ENCODE measurements around the gene C5orf15. TPM values are rescaled to one million over a fixed set of nuclear protein-coding genes. Genes with fewer than 3 reads are reported as not detected.

C5orf15 gene
- total and polyA plus RNA-seq, 8 donors = 6.4 to 35.4 (median 10.7) TPM

DNA sequence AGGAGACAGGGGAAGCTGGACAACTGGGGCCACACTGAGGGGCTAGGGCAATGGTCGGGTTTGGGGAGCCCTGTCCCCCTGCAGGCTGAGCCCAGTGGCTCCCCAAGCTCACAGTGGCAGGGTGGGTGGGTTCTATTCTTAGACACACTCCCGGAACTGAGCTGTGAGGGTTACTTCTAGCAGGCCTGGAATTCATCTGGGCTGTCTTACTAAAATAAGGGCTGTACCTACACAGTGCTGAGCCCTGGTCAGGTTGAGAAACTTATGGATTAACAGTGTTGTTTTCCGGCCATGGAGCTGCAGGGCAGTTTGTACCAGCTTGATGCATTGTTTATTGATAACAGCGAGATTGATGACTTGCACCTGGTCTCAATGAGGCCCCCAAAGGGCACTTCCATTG lies 58.8 kb downstream of the C5orf15 start:
- Histone ChIP-seq H3K9me3 (no peaks in the 10 kb centered on the region), H3K4me3 (no peak overlapping the region), H3K27ac (no peak overlapping the region), H3K4me1 (peaks cover 0 to 14% (median 12%) of the 10 kb centered on the region in 3 donors), H3K27me3 (no peaks in the 10 kb centered on the region), H3K36me3 (no peaks in the 10 kb centered on the region)
- 81 to 83% methylated on average over 4 of the region's 4 CpGs for WGBS, 2 donors
- intact Hi-C loops (cut with DNase I) = no loop called here
- ATAC-seq (no peak), FAIRE-seq (no peak), DNase-seq (no peak)
- TF ChIP-seq, protein P1, sequence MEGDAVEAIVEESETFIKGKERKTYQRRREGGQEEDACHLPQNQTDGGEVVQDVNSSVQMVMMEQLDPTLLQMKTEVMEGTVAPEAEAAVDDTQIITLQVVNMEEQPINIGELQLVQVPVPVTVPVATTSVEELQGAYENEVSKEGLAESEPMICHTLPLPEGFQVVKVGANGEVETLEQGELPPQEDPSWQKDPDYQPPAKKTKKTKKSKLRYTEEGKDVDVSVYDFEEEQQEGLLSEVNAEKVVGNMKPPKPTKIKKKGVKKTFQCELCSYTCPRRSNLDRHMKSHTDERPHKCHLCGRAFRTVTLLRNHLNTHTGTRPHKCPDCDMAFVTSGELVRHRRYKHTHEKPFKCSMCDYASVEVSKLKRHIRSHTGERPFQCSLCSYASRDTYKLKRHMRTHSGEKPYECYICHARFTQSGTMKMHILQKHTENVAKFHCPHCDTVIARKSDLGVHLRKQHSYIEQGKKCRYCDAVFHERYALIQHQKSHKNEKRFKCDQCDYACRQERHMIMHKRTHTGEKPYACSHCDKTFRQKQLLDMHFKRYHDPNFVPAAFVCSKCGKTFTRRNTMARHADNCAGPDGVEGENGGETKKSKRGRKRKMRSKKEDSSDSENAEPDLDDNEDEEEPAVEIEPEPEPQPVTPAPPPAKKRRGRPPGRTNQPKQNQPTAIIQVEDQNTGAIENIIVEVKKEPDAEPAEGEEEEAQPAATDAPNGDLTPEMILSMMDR (IDR thresholded peaks at IDR 0.05) = no peak

DNA sequence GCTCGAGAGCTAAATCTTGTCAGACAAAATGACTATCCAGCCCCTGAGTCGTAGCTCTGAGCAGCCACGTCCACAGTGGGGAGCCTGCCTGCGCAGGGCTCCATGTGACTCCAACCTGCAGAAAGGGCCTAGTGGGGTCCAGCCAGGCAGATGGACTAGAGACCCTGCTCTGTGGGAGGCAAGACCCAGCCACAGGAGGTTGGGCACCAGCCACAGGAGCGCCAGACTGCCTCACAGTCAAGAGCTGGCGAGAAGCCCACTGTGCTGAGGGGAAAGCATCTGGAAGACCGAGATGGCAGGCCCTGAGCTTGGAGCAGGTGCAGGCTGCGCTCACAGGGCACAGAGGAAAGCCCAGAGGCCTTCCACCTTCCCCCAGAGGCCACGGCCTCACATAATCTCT lies 61.4 kb downstream of the C5orf15 start:
- FAIRE-seq (no peak), DNase-seq (peak in 3 of 6 donors; percentile 24 to 66 (median 46)), ATAC-seq (peak in 3 of 4 donors; percentile 18 to 51 (median 32))
- no peaks in the 10 kb centered on the region for H3K36me3 ChIP-seq
- TF ChIP-seq, protein P1 (IDR thresholded peaks at IDR 0.05) = no peak
- no peak overlapping the region for H3K4me3 ChIP-seq
- H3K27me3 ChIP-seq = no peaks in the 10 kb centered on the region
- H3K9me3 ChIP-seq = no peaks in the 10 kb centered on the region
- no peaks in the 10 kb centered on the region for H3K4me1 ChIP-seq
- H3K27ac ChIP-seq = no peak overlapping the region
- WGBS, 2 donors = 76 to 77% methylated on average over 9 of the region's 9 CpGs
- intact Hi-C loops (cut with DNase I) = no loop called here

DNA sequence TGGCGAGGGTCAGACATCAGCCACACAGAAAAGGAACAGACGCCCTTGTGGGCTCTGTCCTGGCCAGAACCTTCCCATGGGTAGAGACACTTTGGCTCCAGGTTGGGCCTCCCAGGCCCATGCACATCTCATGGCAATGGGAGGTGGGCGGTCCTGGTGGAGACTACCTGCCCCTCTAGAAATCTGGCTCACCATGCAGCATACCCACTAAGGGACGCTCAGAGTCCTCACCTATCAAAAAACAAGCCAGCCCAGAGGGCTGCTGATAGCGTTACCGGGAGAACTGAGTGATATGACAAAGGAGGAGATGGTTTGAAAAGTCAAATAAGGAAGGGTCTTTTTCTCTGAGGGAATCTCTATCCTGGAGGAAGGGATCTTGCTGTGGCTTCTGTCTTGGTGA lies 62.1 kb downstream of the C5orf15 start:
- TF ChIP-seq, protein P1 (IDR thresholded peaks at IDR 0.05) = no peak
- Histone ChIP-seq H3K27me3 (no peaks in the 10 kb centered on the region), H3K27ac (no peak overlapping the region), H3K36me3 (no peaks in the 10 kb centered on the region), H3K4me3 (no peak overlapping the region), H3K4me1 (no peaks in the 10 kb centered on the region), H3K9me3 (no peaks in the 10 kb centered on the region)
- FAIRE-seq (no peak), DNase-seq (no peak), ATAC-seq (no peak)
- 78 to 81% methylated on average over 6 of the region's 6 CpGs for WGBS, 2 donors
- intact Hi-C loops (cut with DNase I) = no loop called here

Other genes starting within 250 kb of the C5orf15 start
- 10 to 100 TPM; 41.8 to 87.8 (median 63.9) TPM for gene VDAC1, start 36.4 kb upstream of the C5orf15 start, total RNA-seq
- 10 to 100 TPM; 49.5 to 67.1 TPM for gene VDAC1, start 36.4 kb upstream of the C5orf15 start, polyA plus RNA-seq
- gene TCF7, start 146.1 kb upstream of the C5orf15 start, total RNA-seq = 10 to 100 TPM in 1 of 6 donors, 1 to 10 TPM in 5; 5.6 to 13.1 (median 7.7) TPM
- 1 to 10 TPM; 1.9 to 4.6 TPM for gene TCF7, start 146.1 kb upstream of the C5orf15 start, polyA plus RNA-seq
- 100 to 1,000 TPM in 3 of 6 donors, 10 to 100 TPM in 3; 76.3 to 142 (median 97.6) TPM for gene SKP1, start 208.3 kb upstream of the C5orf15 start, total RNA-seq
- gene SKP1, start 208.3 kb upstream of the C5orf15 start, polyA plus RNA-seq = 100 to 1,000 TPM in 1 of 2 donors, 10 to 100 TPM in 1; 67.5 to 252 TPM

All from pancreas (tissue), 10 donors.